Pancreas (tissue), 10 donors: ENCODE measurements around the gene UROS. TPM values are rescaled to one million over a fixed set of nuclear protein-coding genes. Genes with fewer than 3 reads are reported as not detected.

ENCODE experiments used
- ATAC-seq, 4 donors: fragments of 200-7000 bp; cut with Tn5 transposase; one replicate each; pipeline versions ENCODE4 v1.8.0 to v1.9.1; 2020; ENCODE audit warnings: mild to moderate bottlenecking in 4 of 4, moderate library complexity in 4 of 4
- DNase-seq, 6 donors: peaks; one replicate each; pipeline ENCODE4 v3.0.0-alpha.2; 2020
- FAIRE-seq: peaks from 2 replicates; lab custom pipeline; 2012; peaks lifted over from hg19 to GRCh38; lab: Jason Lieb, UNC
- H3K27ac ChIP-seq, 4 donors: fragments of 200-600 bp; sonication (generic); 1 replicate in 3 of 4; 2 replicates in 1 of 4; pipeline versions ENCODE4 v1.5.0 to v1.8.0; 2020
- H3K27me3 ChIP-seq, 4 donors: fragments of 200-600 bp; one replicate each; pipeline ENCODE4 v1.8.0; 2021
- H3K36me3 ChIP-seq, 3 donors: fragments of 200-600 bp; sonication (generic) in 1 of 3; one replicate each; pipeline versions ENCODE4 v1.5.0 to v1.8.0; 2020 to 2021
- H3K4me1 ChIP-seq, 3 donors: fragments of 200-600 bp; one replicate each; pipeline ENCODE4 v1.8.0; 2021
- H3K4me3 ChIP-seq, 4 donors: fragments of 200-600 bp; sonication (generic) in 2 of 4; one replicate each; pipeline versions ENCODE4 v1.5.0 to v1.8.0; 2020 to 2021
- H3K9me3 ChIP-seq, 4 donors: fragments of 200-600 bp; one replicate each; pipeline ENCODE4 v1.8.0; 2021
- CTCF ChIP-seq, 4 donors: fragments of 200-600 bp; sonication (generic) in 3 of 4; IDR thresholded peaks; one replicate each; pipeline versions ENCODE4 v1.5.0 to v1.8.0; 2021; ENCODE audit warnings: antibody characterized with exemption in 4 of 4
- WGBS, 2 donors: extraction: QIAGEN DNeasy Blood & Tissue Kit; methylation state at CpG; one replicate each; pipeline ENCODE4 v1.1.7; 2013; 5-methylcytosine and 5-hydroxymethylcytosine counted together
- intact Hi-C, 3 donors: fragments of 100-400 bp; cut with DNase I; formaldehyde crosslinking; loops; one replicate each; pipeline versions ENCODE4 v1.11.1 to v1.14.2; 2022
- polyA plus RNA-seq, 2 donors: library from polyadenylated mRNA; stranded (reverse); fragments of 200-250 nt; gene quantifications; one replicate each; pipeline ENCODE4 v1.2.3, GENCODE V29; 2013
- total RNA-seq, 6 donors: library from RNA; stranded (reverse); fragmentation: NEBNext Ultra II Directional in 4 of 6; extraction: Animal tissue kit (Norgen Biotek cat#: 25700) in 4 of 6; gene quantifications; one replicate each; pipeline versions ENCODE4 v1.2.1 to v1.2.4, GENCODE V29; 2021 to 2023
- donor health status: healthy with polysubstance abuse.
- donor health status: DM: no; HTN: no; CAD: no; lungs with moderate emphysema.
- donor health status: DM: no; HTN: no; CAD: no.
- donor health status: control.
- donor health status: control.
- donor health status: Bipolar disorder and iron deficiency.
- donor health status: DM: yes; HTN: yes; CAD: no.
- donor health status: DM: no; HTN: no; CAD: no.
- donor health status: DM: no; HTN: no; CAD: no.
- donor health status: DM: yes; HTN: yes; CAD: no.

UROS gene
- total and polyA plus RNA-seq, 8 donors, result 12.8 to 34.4 (median 19.0) TPM

- no peak for TF ChIP-seq CTCF (IDR thresholded peaks at IDR 0.05)
- ATAC-seq (no peak), FAIRE-seq (no peak), DNase-seq (no peak)
- Histone ChIP-seq H3K27me3 (no peaks in the 10 kb centered on the region), H3K9me3 (no peaks in the 10 kb centered on the region), H3K36me3 (peaks cover 0 to 10% (median 7%) of the 10 kb centered on the region in 3 donors), H3K27ac (no peak overlapping the region), H3K4me3 (no peak overlapping the region), H3K4me1 (peaks cover 4 to 14% (median 12%) of the 10 kb centered on the region in 3 donors)
- 95 to 99% methylated on average over 12 of the region's 12 CpGs for WGBS, 2 donors
- intact Hi-C loops, result no loop called here
Observed at GRCh38 chr10:125769175-125769574, 53.9 kb downstream of the UROS start.

- Histone ChIP-seq H3K27me3 (no peaks in the 10 kb centered on the region), H3K27ac (no peak overlapping the region), H3K4me3 (no peak overlapping the region), H3K9me3 (no peaks in the 10 kb centered on the region), H3K4me1 (peaks cover 4 to 14% (median 12%) of the 10 kb centered on the region in 3 donors), H3K36me3 (peaks cover 0 to 18% (median 11%) of the 10 kb centered on the region in 3 donors)
- DNase-seq (no peak), ATAC-seq (peak in 2 of 4 donors; percentile 32 to 35), FAIRE-seq (peak; percentile 83)
- intact Hi-C loops, result no loop called here
- 77 to 80% methylated on average over 4 of the region's 4 CpGs for WGBS, 2 donors
- no peak for TF ChIP-seq CTCF (IDR thresholded peaks at IDR 0.05)
Observed at GRCh38 chr10:125768219-125768855, 54.7 kb downstream of the UROS start.

GRCh38 chr10:125766511-125766910 is 56.5 kb downstream of the UROS start:
- no peak for TF ChIP-seq CTCF (IDR thresholded peaks at IDR 0.05)
- no peaks in the 10 kb centered on the region for H3K27me3 ChIP-seq
- H3K4me3 ChIP-seq, result no peak overlapping the region
- H3K27ac ChIP-seq, result peak overlapping the region in 1 of 4 donors; percentile 2
- H3K4me1 ChIP-seq, result peaks cover 4 to 14% (median 12%) of the 10 kb centered on the region in 3 donors
- intact Hi-C loops, result no loop called here
- H3K36me3 ChIP-seq, result peaks cover 0 to 22% (median 15%) of the 10 kb centered on the region in 3 donors
- H3K9me3 ChIP-seq, result no peaks in the 10 kb centered on the region
- no peak for FAIRE-seq
- WGBS, 2 donors, result 20 to 32% methylated on average over 4 of the region's 4 CpGs
- no peak for DNase-seq
- peak; percentile 27 to 64 (median 55) for ATAC-seq

GRCh38 chr10:125765835-125766234 is 57.2 kb downstream of the UROS start:
- intact Hi-C loops, result no loop called here
- WGBS, 2 donors, result 94% methylated on average over 2 of the region's 2 CpGs
- no peak overlapping the region for H3K4me3 ChIP-seq
- no peak for TF ChIP-seq CTCF (IDR thresholded peaks at IDR 0.05)
- peaks cover 4 to 14% (median 12%) of the 10 kb centered on the region in 3 donors for H3K4me1 ChIP-seq
- no peaks in the 10 kb centered on the region for H3K9me3 ChIP-seq
- peak overlapping the region in 1 of 4 donors; percentile 2 for H3K27ac ChIP-seq
- no peaks in the 10 kb centered on the region for H3K27me3 ChIP-seq
- H3K36me3 ChIP-seq, result peaks cover 0 to 28% (median 15%) of the 10 kb centered on the region in 3 donors
- ATAC-seq, result peak in 1 of 4 donors; percentile 15
- no peak for FAIRE-seq
- no peak for DNase-seq
